ENCODE results near the gene ATOH8.

ATOH8 gene

GRCh38 chr2:85813982-85814801 lies 60.4 kb downstream of the ATOH8 start:
- TF ChIP-seq CTCF (IDR thresholded peaks at IDR 0.05; ENCODE audit: low read depth, low read length) = peak; percentile 91
- no peak overlapping the region for H3K4me3 ChIP-seq (ENCODE audit: low read depth, low read length)

GRCh38 chr2:85814802-85815550 lies 61.2 kb downstream of the ATOH8 start:
- H3K4me3 ChIP-seq (ENCODE audit: low read depth, low read length) = no peak overlapping the region
- no peak for TF ChIP-seq CTCF (IDR thresholded peaks at IDR 0.05; ENCODE audit: low read depth, low read length)

- TF ChIP-seq CTCF (IDR thresholded peaks at IDR 0.05; ENCODE audit: low read depth, low read length) = no peak
Observed at GRCh38 chr2:85819811-85820510, 66.2 kb downstream of the ATOH8 start.

GRCh38 chr2:85822766-85823165 lies 69.0 kb downstream of the ATOH8 start:
- no peak for TF ChIP-seq CTCF (IDR thresholded peaks at IDR 0.05; ENCODE audit: low read depth, low read length)
- H3K4me3 ChIP-seq (ENCODE audit: low read depth, low read length) = no peak overlapping the region

More at GRCh38 chr2:85819811-85820510, 66.2 kb downstream of the ATOH8 start:
- H3K4me3 ChIP-seq (ENCODE audit: low read depth, low read length) = no peak overlapping the region

GRCh38 chr2:85823951-85824350 lies 70.2 kb downstream of the ATOH8 start:
- no peak for TF ChIP-seq CTCF (IDR thresholded peaks at IDR 0.05; ENCODE audit: low read depth, low read length)
- no peak overlapping the region for H3K4me3 ChIP-seq (ENCODE audit: low read depth, low read length)

GRCh38 chr2:85826990-85827878 lies 73.4 kb downstream of the ATOH8 start:
- H3K4me3 ChIP-seq (ENCODE audit: low read depth, low read length) = no peak overlapping the region

More at GRCh38 chr2:85826990-85827878, 73.4 kb downstream of the ATOH8 start:
- peak; percentile 75 for TF ChIP-seq CTCF (IDR thresholded peaks at IDR 0.05; ENCODE audit: low read depth, low read length)

Measured in WI38 (cell line).